Hepatocyte (in vitro differentiated cells): ENCODE measurements around the gene ZMYND12.

Experiments used
- EZH2 ChIP-seq: fragments of 200-600 bp; sonication (generic); IDR thresholded peaks from 2 replicates; pipeline ENCODE4 v1.6.1; 2016; ENCODE audit warnings: antibody characterized with exemption, mild to moderate bottlenecking, borderline replicate concordance
- TF ChIP-seq, protein P1 (sequence below): fragments of 200-600 bp; sonication (generic); IDR thresholded peaks from 2 replicates; pipeline ENCODE4 v1.5.1; 2016; ENCODE audit warnings: antibody characterized with exemption, mild to moderate bottlenecking; ENCODE audit not compliant: poor library complexity

DNA sequence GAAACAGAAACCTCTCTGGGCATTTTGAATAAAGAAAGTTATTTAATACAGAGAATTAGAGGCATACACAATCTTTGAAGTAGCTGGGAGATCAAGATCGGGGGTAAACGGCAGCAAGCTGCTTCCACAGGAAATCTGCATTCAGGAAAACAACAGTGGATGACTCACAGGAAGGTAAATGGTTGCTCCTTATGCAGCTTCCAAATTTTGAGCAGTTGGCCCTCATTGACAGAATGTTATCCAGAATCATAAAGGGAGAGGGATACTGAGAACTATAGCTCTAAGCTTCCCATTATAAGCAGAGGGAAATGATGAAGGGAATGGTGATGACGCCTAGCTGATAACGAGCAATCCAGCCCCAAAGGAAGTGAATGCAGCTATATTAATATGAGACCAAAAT, 28.6 kb downstream of the ZMYND12 start:
- TF ChIP-seq, protein P1, sequence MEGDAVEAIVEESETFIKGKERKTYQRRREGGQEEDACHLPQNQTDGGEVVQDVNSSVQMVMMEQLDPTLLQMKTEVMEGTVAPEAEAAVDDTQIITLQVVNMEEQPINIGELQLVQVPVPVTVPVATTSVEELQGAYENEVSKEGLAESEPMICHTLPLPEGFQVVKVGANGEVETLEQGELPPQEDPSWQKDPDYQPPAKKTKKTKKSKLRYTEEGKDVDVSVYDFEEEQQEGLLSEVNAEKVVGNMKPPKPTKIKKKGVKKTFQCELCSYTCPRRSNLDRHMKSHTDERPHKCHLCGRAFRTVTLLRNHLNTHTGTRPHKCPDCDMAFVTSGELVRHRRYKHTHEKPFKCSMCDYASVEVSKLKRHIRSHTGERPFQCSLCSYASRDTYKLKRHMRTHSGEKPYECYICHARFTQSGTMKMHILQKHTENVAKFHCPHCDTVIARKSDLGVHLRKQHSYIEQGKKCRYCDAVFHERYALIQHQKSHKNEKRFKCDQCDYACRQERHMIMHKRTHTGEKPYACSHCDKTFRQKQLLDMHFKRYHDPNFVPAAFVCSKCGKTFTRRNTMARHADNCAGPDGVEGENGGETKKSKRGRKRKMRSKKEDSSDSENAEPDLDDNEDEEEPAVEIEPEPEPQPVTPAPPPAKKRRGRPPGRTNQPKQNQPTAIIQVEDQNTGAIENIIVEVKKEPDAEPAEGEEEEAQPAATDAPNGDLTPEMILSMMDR: no peak
- no peak for TF ChIP-seq EZH2
